ENCODE data around the gene NOP56.

The NOP56 gene

GRCh38 chr20:2706688-2707352, 54.4 kb downstream of the NOP56 start:
- Histone ChIP-seq H3K4me1 (ENCODE audit: insufficient read depth, low read length) (no peaks in the 10 kb centered on the region), H3K9ac (ENCODE audit: low read depth, low read length) (no peak overlapping the region), H3K27me3 (ENCODE audit: insufficient read depth, low read length, poor library complexity) (peaks cover 43% of the 10 kb centered on the region), H3K4me3 (ENCODE audit: low read depth in 1 of 2, low read length in 2 of 2) (no peak overlapping the region), H3K4me2 (ENCODE audit: insufficient read depth, low read length) (no peak overlapping the region), H3K36me3 (ENCODE audit: insufficient read depth, low read length) (no peaks in the 10 kb centered on the region), H4K20me1 (ENCODE audit: insufficient read depth, low read length) (peaks cover 4% of the 10 kb centered on the region; the same call in 1 of the 2 replicates), H3K9me3 (ENCODE audit: insufficient read depth, low read length, severe bottlenecking) (no peaks in the 10 kb centered on the region), H3K79me2 (ENCODE audit: insufficient read depth, low read length) (no peaks in the 10 kb centered on the region), H2AFZ (ENCODE audit: low read depth, low read length) (no peak overlapping the region), H3K27ac (ENCODE audit: low read length) (no peak overlapping the region)
- no peak for TF ChIP-seq CTCF (IDR thresholded peaks at IDR 0.05; ENCODE audit: borderline replicate concordance, extremely low read depth, low read length, poor library complexity, severe bottlenecking)
- no peak for TF ChIP-seq EZH2 (IDR thresholded peaks at IDR 0.05; ENCODE audit: borderline replicate concordance, low read depth, low read length, severe bottlenecking)
- no peak for DNase-seq
- ATAC-seq (ENCODE audit: insufficient read depth, low read depth) = no peak

GRCh38 chr20:2707353-2708072, 55.1 kb downstream of the NOP56 start:
- TF ChIP-seq CTCF (IDR thresholded peaks at IDR 0.05; ENCODE audit: borderline replicate concordance, extremely low read depth, low read length, poor library complexity, severe bottlenecking) = no peak
- no peak for TF ChIP-seq EZH2 (IDR thresholded peaks at IDR 0.05; ENCODE audit: borderline replicate concordance, low read depth, low read length, severe bottlenecking)
- H3K36me3 ChIP-seq (ENCODE audit: insufficient read depth, low read length) = no peaks in the 10 kb centered on the region
- no peak overlapping the region for H3K9ac ChIP-seq (ENCODE audit: low read depth, low read length)
- peaks cover 45% of the 10 kb centered on the region for H3K27me3 ChIP-seq (ENCODE audit: insufficient read depth, low read length, poor library complexity)
- H3K9me3 ChIP-seq (ENCODE audit: insufficient read depth, low read length, severe bottlenecking) = no peaks in the 10 kb centered on the region
- no peaks in the 10 kb centered on the region for H3K79me2 ChIP-seq (ENCODE audit: insufficient read depth, low read length)
- no peaks in the 10 kb centered on the region for H3K4me1 ChIP-seq (ENCODE audit: insufficient read depth, low read length)
- H3K4me2 ChIP-seq (ENCODE audit: insufficient read depth, low read length) = no peak overlapping the region
- H4K20me1 ChIP-seq (ENCODE audit: insufficient read depth, low read length) = peaks cover 4% of the 10 kb centered on the region; the same call in 1 of the 2 replicates
- no peak for DNase-seq
- H3K27ac ChIP-seq (ENCODE audit: low read length) = no peak overlapping the region
- H2AFZ ChIP-seq (ENCODE audit: low read depth, low read length) = no peak overlapping the region
- ATAC-seq (ENCODE audit: insufficient read depth, low read depth) = no peak
- H3K4me3 ChIP-seq (ENCODE audit: low read depth in 1 of 2, low read length in 2 of 2) = no peak overlapping the region
